ENCODE data around the gene NR5A1.

Gene NR5A1

GRCh38 chr9:124479947-124480620 is 27.1 kb downstream of the NR5A1 start:
- H3K9me3 ChIP-seq (ENCODE audit: insufficient read depth, low read length): no peaks in the 10 kb centered on the region
- no peak overlapping the region for H3K4me3 ChIP-seq (ENCODE audit: insufficient read length, low read depth)
- no peak overlapping the region for H3K9ac ChIP-seq (ENCODE audit: insufficient read length, low read depth)
- no peaks in the 10 kb centered on the region for H3K36me3 ChIP-seq (ENCODE audit: insufficient read depth, insufficient read length, low read length)
- peaks cover 18% of the 10 kb centered on the region for H3K27me3 ChIP-seq (ENCODE audit: insufficient read depth, insufficient read length)
- TF ChIP-seq YY1 (IDR thresholded peaks at IDR 0.05; ENCODE audit: insufficient read depth, insufficient read length): no peak
- TF ChIP-seq ZNF274 (IDR thresholded peaks at IDR 0.05; ENCODE audit: low read depth, low read length): no peak
- TF ChIP-seq SUZ12 (IDR thresholded peaks at IDR 0.05; ENCODE audit: extremely low read depth, insufficient read depth, insufficient read length): no peak
- DNase-seq (ENCODE audit: low read depth, low spot score): no peak
- H3K4me1 ChIP-seq (ENCODE audit: insufficient read depth, insufficient read length): peaks cover 32% of the 10 kb centered on the region

- no peak overlapping the region for H3K4me3 ChIP-seq (ENCODE audit: insufficient read length, low read depth)
- TF ChIP-seq ZNF274 (IDR thresholded peaks at IDR 0.05; ENCODE audit: low read depth, low read length) (no peak), SUZ12 (IDR thresholded peaks at IDR 0.05; ENCODE audit: extremely low read depth, insufficient read depth, insufficient read length) (no peak), YY1 (IDR thresholded peaks at IDR 0.05; ENCODE audit: insufficient read depth, insufficient read length) (no peak)
- H3K9me3 ChIP-seq (ENCODE audit: insufficient read depth, low read length): no peaks in the 10 kb centered on the region
- H3K27me3 ChIP-seq (ENCODE audit: insufficient read depth, insufficient read length): peaks cover 18% of the 10 kb centered on the region
- no peak overlapping the region for H3K9ac ChIP-seq (ENCODE audit: insufficient read length, low read depth)
- H3K4me1 ChIP-seq (ENCODE audit: insufficient read depth, insufficient read length): peaks cover 39% of the 10 kb centered on the region
- DNase-seq (ENCODE audit: low read depth, low spot score): no peak
- H3K36me3 ChIP-seq (ENCODE audit: insufficient read depth, insufficient read length, low read length): no peaks in the 10 kb centered on the region
Measured at GRCh38 chr9:124479371-124479770, 27.8 kb downstream of the NR5A1 start.

GRCh38 chr9:124478354-124478753 is 28.8 kb downstream of the NR5A1 start:
- DNase-seq (ENCODE audit: low read depth, low spot score): no peak
- H3K4me3 ChIP-seq (ENCODE audit: insufficient read length, low read depth): peak overlapping the region; percentile 24

DNA sequence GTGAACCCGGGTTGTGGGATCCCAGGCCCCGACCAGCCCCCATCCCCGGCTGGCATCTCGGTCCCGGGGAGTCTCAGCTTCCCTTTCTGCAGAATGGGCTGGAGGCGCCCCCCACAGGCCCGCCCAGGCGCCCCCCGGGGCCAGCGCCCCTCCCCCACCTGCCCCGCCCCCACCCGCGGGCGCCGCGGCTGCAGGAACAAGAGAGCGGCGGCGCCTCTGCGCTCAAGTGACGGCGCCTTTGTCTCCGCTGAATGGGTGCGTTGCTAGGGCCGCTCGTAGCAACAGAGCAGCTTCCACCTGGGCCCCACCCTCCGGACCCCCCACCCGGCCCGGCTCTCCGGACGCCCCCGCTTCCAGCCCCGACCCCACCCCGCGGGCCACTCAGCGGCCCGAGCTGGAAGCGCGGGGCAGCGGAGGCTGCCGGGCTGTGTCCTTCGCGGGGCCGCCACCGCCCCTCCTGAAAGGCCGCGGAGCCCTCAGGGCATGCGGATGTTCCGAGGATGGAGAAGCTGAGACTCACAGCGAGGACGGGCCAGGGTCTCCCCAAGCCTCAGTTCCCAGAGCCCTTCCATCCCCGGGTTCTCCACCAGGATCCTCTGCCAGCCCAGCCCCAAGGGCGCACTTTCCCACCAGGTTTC is 29.4 kb downstream of the NR5A1 start:
- H3K9me3 ChIP-seq (ENCODE audit: insufficient read depth, low read length): no peaks in the 10 kb centered on the region
- peak overlapping the region; percentile 29 for H3K4me3 ChIP-seq (ENCODE audit: insufficient read length, low read depth)
- H3K4me1 ChIP-seq (ENCODE audit: insufficient read depth, insufficient read length): peaks cover 45% of the 10 kb centered on the region
- peak overlapping the region; percentile 81 for H3K9ac ChIP-seq (ENCODE audit: insufficient read length, low read depth)
- H3K27me3 ChIP-seq (ENCODE audit: insufficient read depth, insufficient read length): peaks cover 18% of the 10 kb centered on the region
- DNase-seq (ENCODE audit: low read depth, low spot score): no peak
- no peaks in the 10 kb centered on the region for H3K36me3 ChIP-seq (ENCODE audit: insufficient read depth, insufficient read length, low read length)
- TF ChIP-seq SUZ12 (IDR thresholded peaks at IDR 0.05; ENCODE audit: extremely low read depth, insufficient read depth, insufficient read length) (no peak), YY1 (IDR thresholded peaks at IDR 0.05; ENCODE audit: insufficient read depth, insufficient read length) (no peak), ZNF274 (IDR thresholded peaks at IDR 0.05; ENCODE audit: low read depth, low read length) (no peak)

More at GRCh38 chr9:124478354-124478753, 28.8 kb downstream of the NR5A1 start:
- H3K4me1 ChIP-seq (ENCODE audit: insufficient read depth, insufficient read length): peaks cover 43% of the 10 kb centered on the region
- TF ChIP-seq ZNF274 (IDR thresholded peaks at IDR 0.05; ENCODE audit: low read depth, low read length) (no peak), YY1 (IDR thresholded peaks at IDR 0.05; ENCODE audit: insufficient read depth, insufficient read length) (no peak), SUZ12 (IDR thresholded peaks at IDR 0.05; ENCODE audit: extremely low read depth, insufficient read depth, insufficient read length) (no peak)
- H3K9me3 ChIP-seq (ENCODE audit: insufficient read depth, low read length): no peaks in the 10 kb centered on the region
- H3K9ac ChIP-seq (ENCODE audit: insufficient read length, low read depth): peak overlapping the region; percentile 81
- no peaks in the 10 kb centered on the region for H3K36me3 ChIP-seq (ENCODE audit: insufficient read depth, insufficient read length, low read length)
- H3K27me3 ChIP-seq (ENCODE audit: insufficient read depth, insufficient read length): peaks cover 18% of the 10 kb centered on the region

GRCh38 chr9:124477211-124477647 is 30.0 kb downstream of the NR5A1 start:
- TF ChIP-seq SUZ12 (IDR thresholded peaks at IDR 0.05; ENCODE audit: extremely low read depth, insufficient read depth, insufficient read length) (no peak), YY1 (IDR thresholded peaks at IDR 0.05; ENCODE audit: insufficient read depth, insufficient read length) (no peak), ZNF274 (IDR thresholded peaks at IDR 0.05; ENCODE audit: low read depth, low read length) (no peak)
- Histone ChIP-seq H3K4me1 (ENCODE audit: insufficient read depth, insufficient read length) (peaks cover 47% of the 10 kb centered on the region), H3K27me3 (ENCODE audit: insufficient read depth, insufficient read length) (peaks cover 18% of the 10 kb centered on the region), H3K36me3 (ENCODE audit: insufficient read depth, insufficient read length, low read length) (no peaks in the 10 kb centered on the region), H3K4me3 (ENCODE audit: insufficient read length, low read depth) (peak overlapping the region; percentile 29), H3K9me3 (ENCODE audit: insufficient read depth, low read length) (no peaks in the 10 kb centered on the region), H3K9ac (ENCODE audit: insufficient read length, low read depth) (peak overlapping the region; percentile 75)
- DNase-seq (ENCODE audit: low read depth, low spot score): no peak

GRCh38 chr9:124475868-124476690 is 31.1 kb downstream of the NR5A1 start:
- Histone ChIP-seq H3K27me3 (ENCODE audit: insufficient read depth, insufficient read length) (peaks cover 18% of the 10 kb centered on the region), H3K4me3 (ENCODE audit: insufficient read length, low read depth) (no peak overlapping the region), H3K9ac (ENCODE audit: insufficient read length, low read depth) (peak overlapping the region; percentile 75), H3K9me3 (ENCODE audit: insufficient read depth, low read length) (no peaks in the 10 kb centered on the region), H3K4me1 (ENCODE audit: insufficient read depth, insufficient read length) (peaks cover 41% of the 10 kb centered on the region), H3K36me3 (ENCODE audit: insufficient read depth, insufficient read length, low read length) (no peaks in the 10 kb centered on the region)
- DNase-seq (ENCODE audit: low read depth, low spot score): no peak
- TF ChIP-seq ZNF274 (IDR thresholded peaks at IDR 0.05; ENCODE audit: low read depth, low read length) (no peak), YY1 (IDR thresholded peaks at IDR 0.05; ENCODE audit: insufficient read depth, insufficient read length) (no peak), SUZ12 (IDR thresholded peaks at IDR 0.05; ENCODE audit: extremely low read depth, insufficient read depth, insufficient read length) (no peak)

Data from NT2/D1 (cell line).